Measurements from ENCODE around the gene TCTN2.
A peak's percentile ranks its signal among the peaks of the same experiment; 100 is the strongest.

Gene TCTN2

DNA sequence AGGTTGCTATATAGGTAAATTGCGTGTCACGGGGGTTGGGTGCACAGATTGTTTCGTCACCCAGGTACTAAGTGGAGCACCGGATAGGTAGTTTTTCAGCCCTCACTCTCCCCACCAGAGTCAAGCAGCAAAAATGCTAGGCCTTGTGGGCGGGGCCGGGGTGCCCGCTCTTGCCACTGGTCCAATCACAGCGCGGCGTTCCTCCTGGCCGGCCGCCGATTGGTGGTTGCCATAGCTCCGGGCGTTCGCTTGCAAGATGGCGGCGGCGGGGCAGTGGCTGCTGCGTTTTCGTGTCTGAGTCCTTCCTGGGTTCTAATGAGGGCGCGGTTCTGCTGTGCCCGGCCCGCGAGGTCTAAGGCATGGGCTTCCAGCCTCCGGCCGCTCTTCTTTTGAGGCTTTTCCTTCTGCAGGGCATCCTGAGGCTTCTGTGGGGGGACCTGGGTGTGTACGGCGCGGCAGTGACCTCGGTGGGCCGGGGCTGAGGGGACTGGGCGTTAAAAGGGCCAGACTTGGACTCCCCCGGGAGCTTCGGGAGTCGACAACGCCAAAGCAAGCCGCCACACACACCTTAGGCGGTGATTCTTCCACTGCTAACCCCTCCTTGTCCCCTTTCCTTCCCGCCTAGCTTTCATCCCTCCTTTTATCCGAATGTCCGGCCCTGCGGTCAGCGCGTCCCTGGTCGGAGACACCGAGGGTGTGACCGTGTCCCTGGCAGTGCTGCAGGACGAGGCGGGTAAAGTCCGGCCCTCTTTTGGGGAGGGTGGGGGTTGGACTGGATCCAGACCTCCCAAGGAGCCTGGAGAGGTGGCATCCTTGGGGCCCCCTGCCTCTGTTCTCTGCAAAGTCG is at the start of gene TCTN2:
Gene TCTN2 (plus strand): TSS at position 232 of the 847 bp plus-strand sequence. CDS start 128 bp downstream, at position 360.
- DNase-seq (ENCODE audit: low read depth, low spot score) = peak; percentile 40
- H3K27ac ChIP-seq = no peak within 1 kb of the TSS

DNA sequence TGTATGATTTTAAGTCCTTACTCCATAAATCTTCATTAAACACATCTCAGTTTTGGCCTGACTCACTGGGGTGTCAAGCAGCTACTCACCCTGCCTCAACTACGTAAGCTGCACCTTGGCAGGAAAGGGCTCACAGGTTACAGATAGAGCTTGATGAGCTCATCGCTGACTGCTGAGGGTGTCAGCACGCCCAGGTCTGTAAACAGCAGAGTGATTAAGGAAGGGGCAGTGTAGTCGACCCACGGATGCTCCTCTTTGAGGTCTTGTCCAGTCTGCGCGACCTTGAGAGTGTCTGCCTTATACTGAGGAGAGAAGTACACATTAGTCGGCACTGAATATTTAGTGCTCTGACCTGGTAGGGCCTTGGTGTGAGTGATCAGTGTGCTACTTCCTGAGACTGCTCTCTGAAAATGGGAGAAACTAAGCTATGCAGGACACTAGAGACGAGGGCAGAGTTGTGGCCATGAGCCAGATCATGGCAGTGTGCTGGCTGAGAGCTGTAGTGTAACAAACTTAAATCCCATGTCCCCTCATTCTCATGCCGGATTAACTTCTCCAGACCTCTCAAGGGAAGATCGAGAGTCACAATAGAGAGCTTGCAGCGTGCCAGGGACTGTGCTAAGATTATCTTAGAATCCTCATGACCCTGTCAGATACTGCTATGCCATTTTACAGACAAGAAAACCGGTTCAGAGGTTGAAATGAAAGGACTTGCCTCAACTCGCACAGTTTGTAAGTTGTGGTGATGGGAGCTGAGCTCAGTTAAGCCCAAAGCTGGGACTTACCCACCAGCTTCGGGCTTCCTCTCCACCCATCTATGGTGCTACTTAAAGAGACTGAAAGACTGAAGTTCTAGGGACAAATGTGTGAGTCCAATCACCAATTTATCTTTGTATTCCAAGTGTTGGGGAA is 49.0 kb upstream of the TCTN2 start:
- peak overlapping the region; percentile 83 for H3K27ac ChIP-seq
- DNase-seq (ENCODE audit: low read depth, low spot score) = peak; percentile 65

DNA sequence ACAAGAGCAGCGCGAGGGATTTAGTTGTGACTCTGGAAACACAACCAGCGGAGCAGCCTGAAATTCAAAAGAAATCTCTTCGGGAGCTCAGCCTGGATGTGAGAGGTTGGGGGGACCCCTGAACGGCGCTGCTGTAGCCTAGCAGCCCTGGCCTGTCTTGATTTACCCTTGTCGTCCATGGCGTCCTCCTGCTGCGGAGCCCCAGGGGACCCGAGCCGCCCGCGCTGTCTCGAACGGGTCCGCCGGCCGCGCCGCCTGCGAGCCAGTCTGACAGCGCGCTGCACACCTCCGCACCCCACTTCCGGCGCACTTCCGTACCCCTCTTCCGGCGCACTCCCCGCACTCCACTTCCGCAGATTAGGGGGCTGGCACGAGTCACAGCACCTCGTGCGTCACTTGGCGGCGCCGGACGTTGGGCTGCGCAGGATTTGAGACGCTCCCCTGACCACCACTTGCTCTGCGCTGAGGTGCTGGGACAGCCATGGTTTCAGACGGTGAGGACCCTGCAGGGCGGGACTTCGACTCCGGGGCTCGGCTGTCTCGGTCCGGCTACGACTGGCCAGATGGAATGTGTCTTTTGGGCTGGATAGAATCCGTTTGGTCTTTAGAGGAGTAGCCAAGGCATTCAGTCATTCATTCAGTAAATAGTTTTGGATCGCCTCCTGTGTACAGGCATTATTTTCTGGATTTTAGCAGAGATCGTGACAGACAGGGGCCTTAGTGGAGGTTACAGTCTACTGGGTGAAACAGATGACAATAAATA is 37.4 kb upstream of the TCTN2 start, which contains the start of the genes EIF2B1 and GTF2H3:
Gene EIF2B1 (minus strand): TSS at position 308 of the 763 bp plus-strand sequence. CDS start 129 bp downstream, at position 179.
Gene GTF2H3 (plus strand): TSS at position 451 of the 763 bp plus-strand sequence. CDS start 31 bp downstream, at position 482.
- peak; percentile 81 for DNase-seq (ENCODE audit: low read depth, low spot score)
- peak within 1 kb of the TSS; percentile 56 for H3K27ac ChIP-seq

DNA sequence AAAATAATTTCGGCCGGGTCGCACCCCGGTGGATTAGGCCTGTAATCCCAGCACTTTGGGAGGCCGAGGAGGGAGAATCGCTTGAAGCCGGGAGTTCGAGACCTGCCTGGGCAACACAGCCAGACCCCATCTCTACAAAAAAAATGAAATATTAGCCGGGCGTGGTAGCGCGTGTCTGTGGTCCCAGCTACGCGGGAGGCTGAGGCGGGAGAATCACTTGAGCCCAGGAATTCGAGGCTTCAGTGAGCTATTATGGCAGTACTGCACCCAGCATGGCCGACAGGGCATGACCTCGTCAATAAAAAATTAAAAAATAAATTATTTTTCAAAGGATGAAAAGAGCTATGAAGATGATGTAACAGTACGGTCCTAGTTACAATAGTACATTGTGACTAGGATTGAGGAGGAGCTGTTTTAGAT is 36.8 kb upstream of the TCTN2 start:
- peak overlapping the region; percentile 56 for H3K27ac ChIP-seq
- no peak for DNase-seq (ENCODE audit: low read depth, low spot score)

DNA sequence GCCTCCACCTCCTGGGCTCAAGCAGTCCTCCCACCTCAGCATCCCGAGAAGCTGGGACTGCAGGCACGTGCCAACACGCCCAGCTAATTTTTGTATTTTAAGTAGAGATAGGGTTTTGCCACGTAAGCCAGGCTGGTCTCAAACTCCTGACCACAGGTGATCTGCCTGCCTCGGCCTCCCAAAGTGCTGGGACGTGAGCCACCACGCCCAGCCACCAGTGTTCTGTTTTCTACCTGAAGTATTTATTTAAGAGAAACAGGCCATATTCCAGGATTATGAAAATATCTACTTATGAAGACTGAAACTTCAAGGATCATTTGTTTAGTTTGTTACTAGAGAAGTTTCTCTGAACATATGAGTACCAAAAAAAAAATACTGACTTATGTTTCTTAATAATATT is 27.0 kb upstream of the TCTN2 start:
- no peak for DNase-seq (ENCODE audit: low read depth, low spot score)
- no peak overlapping the region for H3K27ac ChIP-seq

DNA sequence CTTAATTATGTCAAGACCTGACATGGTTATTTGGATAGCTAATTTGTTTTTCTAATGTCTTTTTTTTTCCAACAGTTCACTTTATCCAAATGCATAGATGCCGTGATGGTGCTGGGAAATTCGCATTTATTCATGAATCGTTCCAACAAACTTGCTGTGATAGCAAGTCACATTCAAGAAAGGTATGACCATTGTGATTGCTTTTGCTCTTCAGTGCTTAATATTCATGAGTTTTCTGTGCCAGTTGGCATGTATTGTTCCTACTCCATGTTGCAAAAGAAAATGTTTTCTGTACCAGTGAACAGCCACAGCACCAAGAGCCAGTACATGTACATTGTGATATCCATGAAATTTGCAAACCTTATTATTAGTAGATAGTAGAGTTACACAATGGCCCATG is 25.5 kb upstream of the TCTN2 start:
- no peak for DNase-seq (ENCODE audit: low read depth, low spot score)

DNA sequence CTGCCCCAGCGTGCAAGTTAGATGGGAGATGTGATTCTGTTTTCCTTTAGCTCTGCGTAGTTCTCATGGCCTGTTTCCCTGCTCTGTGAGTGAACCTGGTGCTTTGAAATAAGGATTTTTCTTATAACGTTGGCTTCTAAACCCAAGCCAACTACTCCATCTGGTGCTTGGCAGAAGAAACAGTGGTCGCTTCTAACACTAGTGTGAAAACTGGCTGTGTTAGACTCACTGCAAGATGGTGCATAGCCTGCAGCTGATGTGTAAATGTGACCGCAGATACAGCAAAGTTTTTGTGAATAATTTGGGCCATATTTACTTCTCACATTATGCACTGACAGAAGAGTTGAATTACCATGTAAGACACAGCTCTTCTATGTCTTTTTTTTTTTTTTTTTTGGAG is 25.0 kb upstream of the TCTN2 start:
- H3K27ac ChIP-seq = no peak overlapping the region
- no peak for DNase-seq (ENCODE audit: low read depth, low spot score)

More for the DNA sequence above, 25.5 kb upstream of the TCTN2 start:
- no peak overlapping the region for H3K27ac ChIP-seq

DNA sequence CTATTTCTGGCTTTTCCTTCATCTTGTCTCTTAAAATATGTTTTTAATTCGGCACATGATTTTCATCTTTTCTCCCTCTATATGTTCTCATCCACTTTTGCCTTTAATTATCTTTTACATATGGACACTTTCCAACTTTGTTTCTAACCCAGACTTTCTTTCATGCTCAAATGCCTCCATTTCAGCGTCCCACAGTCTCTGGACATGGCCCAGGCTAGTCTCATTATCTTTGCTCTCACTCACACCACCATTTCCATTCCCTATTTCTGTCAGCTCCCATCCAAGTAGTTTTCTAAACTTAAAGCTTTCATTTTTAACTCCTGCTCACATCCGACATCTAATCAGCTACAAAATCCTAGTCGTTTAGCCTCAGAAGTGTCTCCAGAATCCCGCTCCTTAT is 22.5 kb upstream of the TCTN2 start:
- H3K27ac ChIP-seq = no peak overlapping the region
- no peak for DNase-seq (ENCODE audit: low read depth, low spot score)

DNA sequence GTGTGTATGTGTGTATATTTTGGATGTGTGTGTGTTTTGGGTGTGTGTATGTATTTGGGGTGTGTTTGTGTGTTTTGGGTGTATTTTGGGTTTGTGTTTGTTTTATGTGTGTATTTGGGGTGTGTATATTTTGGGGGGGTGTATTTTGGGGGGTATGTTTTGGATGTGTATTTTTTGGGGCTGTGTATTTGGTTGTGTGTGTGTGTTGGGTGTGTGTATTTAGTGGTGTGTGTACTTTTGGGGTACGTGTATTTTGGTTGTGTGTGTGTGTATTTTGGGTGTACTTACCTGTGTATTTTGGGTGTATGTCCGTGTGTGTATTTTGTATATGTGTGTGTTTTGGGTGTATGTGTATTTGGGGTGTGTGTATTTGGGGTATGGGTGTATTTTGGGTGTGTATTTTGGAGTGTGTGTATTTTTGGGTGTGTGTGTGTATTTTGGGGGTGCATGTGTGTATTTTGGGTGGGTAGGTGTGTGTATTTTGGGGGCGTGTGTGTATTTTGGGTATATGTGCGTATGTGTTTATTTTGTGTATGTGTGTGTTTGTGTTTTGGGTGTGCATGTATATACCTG is 16.7 kb upstream of the TCTN2 start:
- no peak for DNase-seq (ENCODE audit: low read depth, low spot score)

DNA sequence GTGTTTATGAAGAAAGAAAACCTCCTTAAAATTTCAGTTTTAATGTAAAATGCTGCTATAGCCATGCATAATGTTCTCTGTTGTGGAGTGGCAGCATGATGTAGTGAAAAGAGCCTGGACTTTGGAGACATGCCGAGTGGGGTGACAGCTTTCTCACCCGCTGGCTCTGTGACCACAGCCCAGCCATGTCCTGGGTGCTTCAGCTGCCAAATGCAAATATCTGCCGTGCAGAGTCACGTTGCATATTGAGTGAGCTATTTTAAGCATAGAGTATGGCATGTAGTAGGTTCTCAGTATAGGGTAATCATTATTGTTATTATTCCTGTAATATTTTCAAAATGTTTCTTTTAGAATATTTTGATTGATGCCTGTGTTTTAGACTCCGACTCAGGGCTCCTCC is 15.5 kb upstream of the TCTN2 start:
- no peak for DNase-seq (ENCODE audit: low read depth, low spot score)
- no peak overlapping the region for H3K27ac ChIP-seq

More for the DNA sequence above, 16.7 kb upstream of the TCTN2 start:
- no peak overlapping the region for H3K27ac ChIP-seq

DNA sequence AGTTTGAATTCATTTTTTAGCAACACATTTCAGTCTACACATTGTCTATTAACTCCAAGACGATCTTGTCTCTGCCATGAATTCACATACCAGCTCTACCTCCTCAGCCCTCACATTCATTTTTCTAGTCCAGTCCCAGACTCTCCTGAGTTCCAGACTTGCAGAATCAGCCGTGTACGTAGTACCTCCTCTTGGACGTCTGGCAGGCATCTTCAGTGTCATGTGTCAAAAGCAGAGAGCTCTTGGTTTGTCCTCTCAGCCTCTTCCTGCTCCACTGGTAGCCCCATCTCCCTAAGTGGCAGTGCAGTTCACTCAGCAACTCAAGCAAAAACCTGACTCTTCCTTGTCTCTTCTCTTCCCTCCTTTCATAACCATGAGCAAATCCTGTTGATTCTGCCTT is 14.5 kb upstream of the TCTN2 start:
- DNase-seq (ENCODE audit: low read depth, low spot score) = no peak
- H3K27ac ChIP-seq = no peak overlapping the region

DNA sequence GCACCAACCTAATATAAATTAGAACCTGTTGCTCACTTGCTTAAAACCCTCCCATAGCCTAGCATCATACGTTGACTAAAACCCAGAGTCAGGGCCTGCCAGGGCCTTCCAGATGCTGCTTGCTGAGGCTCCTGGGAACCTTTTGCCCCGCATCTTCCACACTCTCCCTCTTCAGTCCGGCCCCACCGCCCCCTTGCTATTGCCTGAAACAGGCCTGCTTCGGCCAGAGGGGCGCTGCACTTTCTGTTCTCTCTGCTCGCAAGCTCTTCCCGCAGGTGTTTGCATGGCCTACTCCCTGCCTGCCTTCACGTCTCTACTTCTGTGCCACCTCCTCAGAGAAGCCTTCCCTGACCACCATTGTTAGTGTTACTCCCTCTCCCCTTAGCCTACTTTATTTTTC is 13.7 kb upstream of the TCTN2 start:
- H3K27ac ChIP-seq = no peak overlapping the region
- DNase-seq (ENCODE audit: low read depth, low spot score) = no peak

DNA sequence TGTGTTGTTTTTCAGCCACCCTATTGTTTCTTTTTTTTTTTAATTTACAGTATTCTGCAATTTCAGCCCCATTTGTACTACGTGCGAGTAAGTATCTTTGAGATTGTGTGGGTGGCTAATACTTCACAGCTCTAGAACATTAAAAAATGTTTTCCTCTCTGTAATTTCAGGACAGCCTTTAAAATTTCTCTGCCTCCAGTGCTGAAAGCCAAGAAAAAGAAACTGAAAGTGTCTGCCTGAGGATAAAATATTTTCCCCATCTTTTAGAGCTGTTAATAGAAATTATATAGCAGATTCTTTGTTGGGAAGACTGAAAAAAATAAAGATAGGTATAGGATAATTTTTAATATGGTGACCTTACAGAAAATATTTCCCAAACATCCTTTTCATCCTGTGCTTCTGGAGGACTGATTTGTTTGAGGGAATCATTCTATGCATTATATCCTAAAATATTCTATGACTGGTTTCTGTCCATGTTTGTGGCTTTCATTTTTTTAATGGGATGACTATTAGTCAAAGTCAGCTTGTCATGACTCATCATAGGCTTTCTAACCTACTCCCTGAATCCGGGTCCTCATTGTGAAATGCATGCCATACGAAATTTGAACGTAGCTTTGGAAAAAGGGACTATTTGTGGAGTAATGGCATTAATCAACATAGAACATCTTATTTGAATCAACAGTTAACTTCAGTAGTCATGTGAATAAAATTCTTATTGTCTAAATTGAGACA is 10.8 kb upstream of the TCTN2 start:
- H3K27ac ChIP-seq = peak overlapping the region; percentile 77
- DNase-seq (ENCODE audit: low read depth, low spot score) = peak; percentile 66

DNA sequence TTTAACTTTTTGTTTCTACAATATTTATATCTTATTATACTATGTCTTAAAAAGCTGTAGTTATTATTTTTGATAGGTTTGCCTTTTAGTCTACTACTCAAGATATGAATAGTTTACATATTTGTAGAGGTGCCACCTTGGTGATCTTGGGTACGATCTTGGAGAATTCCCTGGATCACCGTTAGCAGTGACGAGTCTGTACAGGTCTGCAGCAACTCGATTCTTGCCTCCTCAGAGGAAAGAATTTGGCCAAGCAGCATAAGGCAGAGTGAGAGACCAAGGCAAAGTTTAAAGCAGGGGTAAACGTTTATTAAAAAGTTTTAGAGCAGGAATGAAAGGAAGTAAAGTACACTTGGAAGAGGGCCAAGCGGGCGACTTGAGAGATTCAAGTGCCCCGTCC is 3.1 kb upstream of the TCTN2 start:
- H3K27ac ChIP-seq = no peak overlapping the region
- no peak for DNase-seq (ENCODE audit: low read depth, low spot score)

DNA sequence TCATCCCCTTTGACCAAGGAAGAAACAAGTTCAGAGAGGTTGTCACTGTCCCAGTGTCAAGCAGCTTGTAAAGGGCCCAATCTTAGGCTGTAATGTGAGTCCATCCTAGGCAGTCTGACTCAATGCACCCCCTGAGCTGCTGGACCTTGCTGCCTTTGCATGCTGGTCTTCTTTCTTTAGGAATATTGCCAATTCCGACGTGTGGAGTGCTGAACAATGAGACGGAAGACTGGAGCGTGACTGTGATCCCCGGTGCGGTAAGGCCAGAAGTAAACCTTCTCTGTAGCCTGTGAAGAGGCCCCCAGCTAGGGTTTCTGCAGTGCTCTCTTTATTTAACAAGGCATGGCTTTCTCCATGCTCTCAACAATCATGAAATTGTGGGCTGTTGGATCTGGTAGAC is 963 bp downstream of the TCTN2 start:
- no peak overlapping the region for H3K27ac ChIP-seq
- DNase-seq (ENCODE audit: low read depth, low spot score) = no peak

DNA sequence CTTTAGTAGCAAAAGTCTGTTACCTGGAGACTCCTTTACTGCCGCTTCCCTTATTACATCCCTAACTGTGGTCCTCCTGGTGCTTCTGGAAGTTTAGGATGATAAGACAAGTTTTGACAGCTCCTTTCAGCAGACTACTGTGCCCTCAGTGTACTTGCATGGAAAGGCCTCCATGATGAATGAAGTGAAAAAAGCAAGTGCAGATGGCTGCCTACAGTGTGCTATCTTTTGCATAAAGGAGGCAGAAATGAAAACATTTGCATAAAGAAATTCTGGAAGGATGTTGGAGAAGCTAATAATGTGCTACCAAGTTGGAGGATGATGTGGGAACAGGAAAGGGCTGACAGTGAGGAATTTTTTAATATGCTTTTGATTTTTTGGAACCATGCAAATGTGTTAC is 4.5 kb downstream of the TCTN2 start:
- H3K27ac ChIP-seq = no peak overlapping the region
- no peak for DNase-seq (ENCODE audit: low read depth, low spot score)

DNA sequence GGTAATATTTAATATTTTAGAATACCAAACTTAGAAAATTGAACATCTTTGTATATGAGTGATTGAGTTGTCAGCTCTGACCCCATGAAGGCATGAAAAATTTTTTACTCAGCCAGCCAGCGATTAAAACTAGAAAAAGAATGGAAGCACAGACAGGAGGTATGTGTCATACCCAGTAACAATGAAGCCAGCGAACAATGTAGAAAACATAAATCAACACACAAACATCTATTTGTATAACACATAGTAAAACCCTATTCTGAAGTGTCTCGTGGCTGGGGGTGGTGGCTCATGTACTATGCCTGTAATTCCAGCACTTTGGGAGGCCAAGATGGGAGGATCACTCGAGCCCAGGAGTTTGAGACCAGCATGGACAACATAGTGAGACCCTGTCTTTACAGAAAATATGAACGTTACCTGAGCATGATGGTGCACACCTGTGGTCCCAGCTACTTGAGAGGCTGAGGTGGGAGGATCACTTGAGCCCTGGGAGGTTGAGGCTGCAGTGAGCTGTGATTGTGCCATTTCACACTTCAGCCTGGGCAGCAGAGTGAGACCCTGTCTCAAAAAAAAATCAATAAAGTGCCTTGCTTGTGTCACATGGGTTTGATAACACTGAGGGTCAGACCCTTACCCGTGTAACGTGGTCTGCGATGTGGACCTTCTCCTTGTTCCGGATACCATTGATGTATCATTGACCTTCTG is 5.9 kb downstream of the TCTN2 start:
- H3K27ac ChIP-seq = no peak overlapping the region
- no peak for DNase-seq (ENCODE audit: low read depth, low spot score)

DNA sequence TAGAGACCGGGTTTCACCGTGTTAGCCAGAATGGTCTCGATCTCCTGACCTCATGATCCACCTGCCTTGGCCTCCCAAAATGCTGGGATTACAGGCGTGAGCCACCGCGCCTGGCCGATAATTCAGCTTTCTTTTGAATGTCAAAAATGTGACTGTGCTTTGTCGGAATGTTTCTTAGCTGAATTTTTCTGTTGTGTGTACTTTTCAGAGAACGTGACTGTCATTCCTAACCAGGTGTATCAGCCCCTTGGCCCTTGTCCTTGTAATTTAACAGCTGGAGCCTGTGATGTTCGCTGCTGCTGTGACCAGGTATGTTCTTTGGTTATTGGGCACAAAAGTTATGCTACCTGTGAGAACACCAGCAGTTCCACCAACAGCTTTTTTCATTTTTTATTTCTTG is 8.1 kb downstream of the TCTN2 start:
- H3K27ac ChIP-seq = no peak overlapping the region
- no peak for DNase-seq (ENCODE audit: low read depth, low spot score)

DNA sequence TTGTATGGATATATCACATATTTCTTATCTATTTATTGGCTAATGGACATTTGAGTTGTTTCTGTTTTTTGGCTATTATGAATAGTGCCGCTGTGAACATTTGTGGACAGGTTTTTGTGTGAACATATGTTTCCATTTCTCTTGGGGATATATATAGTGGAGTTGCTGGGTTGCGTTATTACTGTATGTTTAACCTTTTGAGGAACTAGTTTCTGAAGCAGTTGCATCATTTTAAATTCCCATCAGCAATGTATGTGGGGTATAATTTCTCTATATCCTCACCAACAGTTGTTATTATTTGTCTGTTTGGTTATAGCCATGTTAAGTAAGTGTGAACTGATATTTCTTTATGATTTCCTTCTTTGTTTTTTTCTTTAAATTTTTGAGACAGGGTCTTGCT is 10.7 kb downstream of the TCTN2 start:
- H3K27ac ChIP-seq = no peak overlapping the region
- no peak for DNase-seq (ENCODE audit: low read depth, low spot score)

Measured in epithelial cell of prostate (primary cell).